ENCODE results near the gene DEGS2.
"Not testable (repeated sequence)": the region's sequence is repeated elsewhere in the genome, so short reads cannot be mapped to it uniquely, and the experiment has no call there.

DEGS2 gene

GRCh38 chr14:100176811-100177327 lies 17.4 kb upstream of the DEGS2 start:
- no peak for DNase-seq

GRCh38 chr14:100173353-100173752 lies 13.9 kb upstream of the DEGS2 start:
- DNase-seq, result no peak

GRCh38 chr14:100172811-100173210 lies 13.4 kb upstream of the DEGS2 start:
- DNase-seq, result no peak

- DNase-seq, result no peak
Observed at GRCh38 chr14:100170880-100171279, 11.4 kb upstream of the DEGS2 start.

- no peak for DNase-seq
Observed at GRCh38 chr14:100168506-100168905, 9.1 kb upstream of the DEGS2 start.

- no peak for DNase-seq
Observed at GRCh38 chr14:100165831-100166440, 6.5 kb upstream of the DEGS2 start.

GRCh38 chr14:100165376-100165775 lies 5.9 kb upstream of the DEGS2 start:
- DNase-seq, result no peak

- DNase-seq, result no peak
Observed at GRCh38 chr14:100160534-100160916, 1.1 kb upstream of the DEGS2 start.

- no peak for DNase-seq
Observed at GRCh38 chr14:100159865-100160533, 554 bp upstream of the DEGS2 start.

- no peak for DNase-seq
Observed at GRCh38 chr14:100158566-100159093, 815 bp downstream of the DEGS2 start.

- DNase-seq, result not testable (repeated sequence)
Observed at GRCh38 chr14:100157548-100158232, 1.8 kb downstream of the DEGS2 start.

- no peak for DNase-seq
Observed at GRCh38 chr14:100156776-100157175, 2.7 kb downstream of the DEGS2 start.

GRCh38 chr14:100155756-100156616 lies 3.5 kb downstream of the DEGS2 start:
- DNase-seq, result no peak

GRCh38 chr14:100155049-100155621 lies 4.3 kb downstream of the DEGS2 start:
- no peak for DNase-seq

- DNase-seq, result no peak
Observed at GRCh38 chr14:100153560-100153959, 5.9 kb downstream of the DEGS2 start.

GRCh38 chr14:100152091-100152490 lies 7.4 kb downstream of the DEGS2 start:
- no peak for DNase-seq

- no peak for DNase-seq
Observed at GRCh38 chr14:100150932-100151587, 8.4 kb downstream of the DEGS2 start.

- no peak for DNase-seq
Observed at GRCh38 chr14:100149851-100150611, 9.4 kb downstream of the DEGS2 start.

- no peak for DNase-seq
Observed at GRCh38 chr14:100148837-100149731, 10.4 kb downstream of the DEGS2 start.
